Stimulated activated CD8-positive, alpha-beta memory T cell treated with anti-CD3 and anti-CD28 coated beads, Interleukin-15, amount 100 ng/mL, for 1 hour (primary cell): ENCODE results near the gene CA4.
"Not testable (repeated sequence)": the region's sequence is repeated elsewhere in the genome, so short reads cannot be mapped to it uniquely, and the experiment has no call there.

ENCODE experiments used
- DNase-seq: peaks from one replicate; pipeline ENCODE4 v3.0.0-alpha.2; 2020; ENCODE audit warnings: low read depth

CA4 gene

DNA sequence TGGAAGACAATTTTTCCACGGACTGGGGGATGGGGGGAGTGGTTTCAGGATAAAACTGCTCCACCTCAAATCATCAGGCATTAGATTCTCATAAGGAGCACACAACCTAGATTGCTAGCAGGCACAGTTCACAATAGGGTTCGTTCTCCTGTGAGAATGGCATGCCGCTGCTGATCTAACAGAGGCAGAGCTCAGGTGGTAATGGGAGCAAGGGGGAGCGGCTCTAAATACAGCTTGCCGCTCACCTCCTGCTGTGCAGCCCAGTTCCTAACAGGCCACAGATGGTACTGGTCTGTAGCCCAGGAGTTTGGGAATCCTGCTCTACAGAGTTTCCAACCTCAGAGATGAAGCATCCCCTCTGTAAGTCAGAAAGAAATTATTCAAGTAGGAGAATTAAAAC, 27.0 kb downstream of the CA4 start:
- DNase-seq, result not testable (repeated sequence)

DNA sequence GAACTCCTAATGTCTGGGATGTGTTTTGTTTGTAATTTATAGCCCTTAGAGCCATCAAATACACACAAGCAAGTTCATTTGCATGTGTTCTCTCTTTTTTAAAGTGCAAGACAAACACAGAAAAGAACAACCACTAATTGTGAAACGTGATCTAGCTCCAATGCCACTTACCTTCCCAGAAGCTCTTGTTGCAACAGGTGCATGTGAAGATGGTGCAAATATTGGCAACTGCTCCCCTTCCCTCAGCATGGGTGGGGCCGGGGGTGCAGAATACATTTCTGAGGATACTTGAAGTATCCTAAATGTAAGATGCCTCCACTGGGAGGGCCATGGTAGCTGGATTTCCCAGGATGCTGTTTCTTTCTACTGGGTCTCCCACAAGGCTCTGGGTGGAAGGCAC, 28.4 kb downstream of the CA4 start:
- not testable (repeated sequence) for DNase-seq

DNA sequence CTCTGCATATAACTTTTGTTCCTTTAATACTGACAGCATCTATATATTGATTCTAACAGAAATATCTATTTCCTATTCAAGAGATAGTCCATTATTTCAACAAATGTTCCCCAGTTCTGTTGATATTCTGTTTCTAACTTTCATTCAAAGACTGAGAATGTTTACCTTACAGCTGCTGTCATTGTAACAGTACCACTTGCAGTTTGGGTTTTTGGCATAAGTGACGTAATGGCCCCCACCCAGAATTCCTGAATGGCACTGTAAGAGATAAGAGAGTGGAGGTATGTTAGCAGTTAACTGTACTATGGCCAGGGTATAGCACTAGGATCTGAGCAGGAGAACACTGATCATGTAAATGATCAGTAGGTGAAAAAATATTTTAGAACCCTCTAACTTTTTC, 30.6 kb downstream of the CA4 start:
- DNase-seq, result not testable (repeated sequence)

DNA sequence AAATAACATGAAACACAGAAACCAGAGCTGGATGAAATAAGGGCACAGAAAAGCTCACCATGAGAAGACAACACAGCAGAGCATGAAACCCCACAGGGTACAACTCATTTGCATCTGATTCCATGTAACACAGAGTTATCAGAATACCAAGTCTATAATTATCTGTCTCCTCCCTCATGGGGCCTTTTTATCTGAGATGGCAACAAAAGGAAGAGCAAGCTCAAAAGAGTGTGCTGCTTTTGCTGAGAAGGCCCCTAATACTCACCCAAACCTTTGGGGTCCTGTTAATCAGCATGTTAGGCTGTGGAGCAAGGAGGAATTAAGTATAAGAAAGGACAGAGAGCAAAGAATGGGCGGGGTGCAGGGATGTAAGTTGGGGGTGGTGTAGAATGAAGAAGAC, 36.6 kb downstream of the CA4 start:
- DNase-seq, result not testable (repeated sequence)

DNA sequence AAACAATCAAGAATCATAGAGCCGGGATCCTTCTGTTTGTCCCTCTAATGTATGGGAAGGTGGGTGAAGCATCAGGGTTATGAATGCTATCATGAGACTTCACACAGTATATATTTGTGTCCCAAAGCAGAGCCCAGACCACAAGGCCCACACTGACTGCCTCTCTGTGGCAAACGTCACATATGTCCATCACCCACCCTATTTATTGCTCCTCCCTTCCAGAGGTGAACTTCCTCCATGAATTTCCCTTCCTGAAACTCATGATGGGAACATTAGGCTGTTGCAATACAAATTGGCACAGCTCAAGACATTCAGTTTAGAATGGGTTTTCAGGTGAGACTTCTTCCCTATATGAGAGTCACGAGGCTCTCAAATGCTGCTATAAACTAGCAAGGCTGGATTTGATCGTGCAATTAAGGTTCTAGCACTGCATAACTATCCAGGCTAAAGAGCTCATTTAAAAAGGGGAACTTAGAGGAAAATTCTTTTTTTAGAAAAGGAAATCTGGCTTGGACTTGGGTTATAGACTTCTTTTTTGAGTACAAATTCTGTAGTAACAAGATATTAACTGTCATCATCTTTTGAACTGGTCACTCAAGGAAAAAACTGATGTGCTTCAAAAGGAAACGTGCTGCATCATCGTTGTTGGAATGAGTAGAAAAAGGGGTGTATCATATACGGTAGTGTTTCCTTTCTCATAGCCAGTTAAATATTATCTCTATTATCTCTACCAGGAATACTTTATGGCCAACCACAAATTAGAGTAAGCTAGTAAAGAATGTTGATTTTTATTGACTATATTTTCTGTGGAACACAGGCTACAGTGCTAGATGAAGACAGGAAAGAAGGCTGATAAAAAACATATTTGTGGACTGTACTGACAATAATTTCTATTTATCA, 37.3 kb downstream of the CA4 start:
- not testable (repeated sequence) for DNase-seq

DNA sequence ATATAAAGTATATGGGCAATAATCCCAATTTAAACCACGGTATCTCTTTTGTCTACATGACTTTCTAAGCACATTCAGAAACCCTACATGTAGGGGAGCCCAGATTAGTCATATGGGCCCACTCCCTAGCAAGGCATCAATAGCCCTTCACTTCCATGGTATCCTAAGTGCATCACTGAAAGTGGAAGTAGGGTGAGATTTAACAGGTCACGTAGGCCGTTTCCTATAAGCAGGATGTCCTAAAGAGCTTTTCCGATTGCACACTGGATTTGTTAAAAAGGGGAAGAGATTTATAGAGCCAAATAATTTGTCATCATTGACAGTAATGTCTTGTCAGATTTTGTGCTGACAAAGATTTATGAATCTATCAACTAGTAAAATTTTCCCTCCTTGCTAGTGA, 39.0 kb downstream of the CA4 start:
- no peak for DNase-seq

DNA sequence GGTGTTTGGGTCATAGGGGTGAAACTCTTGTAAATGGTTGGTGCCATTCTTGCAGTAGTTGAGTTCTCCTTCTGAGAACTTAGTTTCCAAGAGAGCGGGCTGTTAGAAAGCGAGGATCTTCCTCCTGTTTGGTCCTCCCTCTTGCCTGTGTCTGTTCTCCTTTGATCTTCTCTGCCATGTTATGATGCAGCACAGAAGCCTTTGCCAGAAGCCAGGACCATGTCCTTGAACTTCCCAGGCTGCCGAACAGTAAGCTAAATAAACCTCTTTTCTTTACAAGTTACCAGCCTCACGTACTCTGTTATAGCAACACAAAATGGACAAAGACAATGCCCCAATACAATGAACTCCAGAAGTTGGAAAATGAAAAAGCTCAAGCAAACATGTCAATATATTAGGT, 40.3 kb downstream of the CA4 start:
- DNase-seq, result not testable (repeated sequence)

DNA sequence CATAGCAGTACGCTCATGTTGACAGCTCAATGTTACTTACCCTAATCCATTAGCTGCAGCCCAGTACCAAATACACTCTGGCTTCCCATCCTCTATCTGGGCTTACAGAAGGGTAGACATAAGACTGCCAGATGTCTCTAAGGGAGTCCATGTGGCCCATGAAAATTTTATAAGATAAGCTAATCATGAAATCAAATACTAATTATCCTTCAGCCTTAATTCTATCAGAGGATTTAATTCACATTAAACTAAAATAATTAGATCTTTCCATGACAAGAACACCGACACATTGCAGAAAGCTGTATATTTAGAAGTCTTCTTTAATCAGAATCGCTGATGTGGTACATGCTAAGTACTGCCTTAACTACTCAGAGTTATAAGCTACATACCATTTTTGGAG, 43.3 kb downstream of the CA4 start:
- not testable (repeated sequence) for DNase-seq

DNA sequence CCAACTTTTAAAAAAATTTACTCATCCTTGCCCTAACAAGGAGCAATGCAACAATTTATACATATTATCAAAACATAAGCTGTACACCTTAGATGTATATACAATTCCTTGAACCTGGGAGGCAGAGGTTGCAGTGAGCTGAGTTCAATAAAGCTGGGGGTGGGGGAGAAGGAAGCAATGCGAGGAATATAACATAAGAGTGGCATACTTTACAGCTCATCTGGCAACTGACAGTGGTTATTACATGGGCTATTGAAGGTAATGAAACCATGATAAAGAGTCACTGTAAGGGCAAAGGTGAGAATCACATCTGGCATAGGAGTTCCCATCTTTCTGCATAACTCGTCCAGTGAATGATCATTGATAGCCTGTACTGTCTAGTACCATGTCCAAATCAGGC, 43.7 kb downstream of the CA4 start:
- no peak for DNase-seq

DNA sequence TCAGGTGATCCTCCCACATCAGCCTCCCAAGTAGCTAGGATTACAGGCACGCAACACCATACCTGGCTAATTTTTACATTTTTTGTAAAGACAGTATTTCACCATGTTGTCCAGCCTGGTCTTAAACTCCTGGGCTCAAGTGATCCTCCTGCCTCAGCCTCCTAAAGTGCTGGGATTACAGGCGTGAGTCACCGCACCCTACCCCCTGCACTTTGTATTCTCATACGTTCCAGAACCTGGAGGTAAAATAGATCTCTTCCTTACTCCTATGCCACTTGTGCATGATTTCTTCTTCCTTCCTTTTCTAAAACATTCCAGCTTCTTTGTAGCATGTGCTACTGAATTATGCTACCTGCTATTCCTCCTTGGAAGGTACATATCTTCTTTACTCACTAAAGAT, 44.4 kb downstream of the CA4 start:
- DNase-seq, result not testable (repeated sequence)

DNA sequence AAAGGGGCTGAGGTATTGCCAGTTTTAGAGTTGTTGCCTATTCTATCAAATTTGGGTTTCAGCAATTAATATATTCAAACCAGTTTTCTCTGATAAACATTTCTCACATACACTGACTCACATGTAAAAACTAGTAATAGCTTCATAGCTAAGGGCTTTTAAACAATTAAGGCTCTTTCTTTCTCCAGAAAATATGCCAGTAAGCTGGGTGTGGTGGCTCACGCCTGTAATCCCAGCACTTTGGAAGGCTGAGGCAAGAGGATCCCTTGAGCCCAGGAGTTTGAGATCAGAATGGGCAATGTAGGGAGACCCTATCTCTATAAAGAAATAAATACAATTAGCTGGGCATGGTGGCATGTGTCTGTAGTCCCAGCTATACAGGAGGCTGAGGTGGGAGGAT, 48.9 kb downstream of the CA4 start:
- not testable (repeated sequence) for DNase-seq

DNA sequence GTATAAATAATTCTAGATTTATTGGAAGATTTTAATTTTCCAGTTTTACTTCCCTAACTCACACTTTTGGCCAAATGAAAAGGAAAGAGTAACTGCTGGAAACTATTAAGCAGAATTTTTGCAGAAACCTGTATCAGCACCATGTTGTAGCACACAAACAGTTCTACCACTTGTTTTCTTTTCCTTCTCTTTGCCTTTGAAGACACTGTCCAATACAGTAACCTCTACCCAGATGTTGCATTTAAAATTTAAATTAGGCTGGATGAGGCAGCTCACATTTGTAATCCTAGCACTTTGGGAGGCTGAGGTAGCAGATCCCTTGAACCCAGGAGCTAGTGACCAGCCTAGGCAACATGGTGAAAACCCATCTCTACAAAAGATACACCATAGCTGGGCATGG, 56.0 kb downstream of the CA4 start:
- not testable (repeated sequence) for DNase-seq

DNA sequence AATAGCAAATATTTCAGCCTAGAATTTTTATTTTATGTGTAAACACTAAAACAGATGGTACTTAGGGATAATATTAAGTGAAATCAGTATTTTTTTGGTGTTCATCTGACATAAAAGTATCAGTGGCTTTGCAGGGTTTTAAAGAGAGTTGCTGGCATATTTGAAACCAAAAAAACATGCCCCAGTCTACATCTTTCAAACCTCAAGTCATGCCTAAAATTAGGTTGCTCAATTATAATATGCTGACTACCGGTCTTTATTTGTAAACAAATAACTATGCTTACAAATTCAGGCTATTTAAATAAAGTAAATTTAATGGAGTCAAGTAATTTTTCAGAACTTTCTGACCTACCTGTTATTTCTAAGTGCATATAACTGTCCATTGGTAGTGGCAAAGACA, 58.5 kb downstream of the CA4 start:
- not testable (repeated sequence) for DNase-seq
